ACC112 (cell line): ENCODE results near the gene KLHL10.

Experiments used
- H2AFZ ChIP-seq: fragments of 200-600 bp; sonication (generic); one replicate; pipeline ENCODE4 v1.6.0; 2017; ENCODE audit warnings: antibody characterized with exemption, low read length; ENCODE audit not compliant: unreplicated experiment
- H3K27ac ChIP-seq: fragments of 200-600 bp; sonication (generic); 2 replicates; pipeline ENCODE4 v1.5.1; 2014; ENCODE audit warnings: low read depth, mild to moderate bottlenecking, antibody characterized with exemption, low read length, moderate library complexity
- H3K27me3 ChIP-seq: fragments of 200-600 bp; sonication (generic); 2 replicates; pipeline ENCODE4 v1.6.1; 2014; ENCODE audit warnings: mild to moderate bottlenecking, antibody characterized with exemption, low read length, moderate library complexity, mixed read lengths; ENCODE audit not compliant: insufficient read depth
- H3K36me3 ChIP-seq: fragments of 200-600 bp; sonication (generic); 2 replicates; pipeline ENCODE4 v1.6.1; 2016; ENCODE audit warnings: mild to moderate bottlenecking, antibody characterized with exemption, low read length, moderate library complexity, mixed read lengths; ENCODE audit not compliant: insufficient read depth
- H3K4me1 ChIP-seq: fragments of 200-600 bp; sonication (generic); one replicate; pipeline ENCODE4 v1.6.1; 2016; ENCODE audit warnings: low read length, mixed read lengths; ENCODE audit not compliant: insufficient read depth, unreplicated experiment, control insufficient read depth
- H3K4me3 ChIP-seq: fragments of 200-600 bp; sonication (generic); 2 replicates; pipeline ENCODE4 v1.5.1; 2014; ENCODE audit warnings: mild to moderate bottlenecking, low read depth, low read length
- H3K79me2 ChIP-seq: fragments of 200-600 bp; sonication (generic); one replicate; pipeline ENCODE4 v1.6.0; 2016; ENCODE audit warnings: low read length; ENCODE audit not compliant: control insufficient read depth, unreplicated experiment, insufficient read depth

Gene KLHL10

DNA sequence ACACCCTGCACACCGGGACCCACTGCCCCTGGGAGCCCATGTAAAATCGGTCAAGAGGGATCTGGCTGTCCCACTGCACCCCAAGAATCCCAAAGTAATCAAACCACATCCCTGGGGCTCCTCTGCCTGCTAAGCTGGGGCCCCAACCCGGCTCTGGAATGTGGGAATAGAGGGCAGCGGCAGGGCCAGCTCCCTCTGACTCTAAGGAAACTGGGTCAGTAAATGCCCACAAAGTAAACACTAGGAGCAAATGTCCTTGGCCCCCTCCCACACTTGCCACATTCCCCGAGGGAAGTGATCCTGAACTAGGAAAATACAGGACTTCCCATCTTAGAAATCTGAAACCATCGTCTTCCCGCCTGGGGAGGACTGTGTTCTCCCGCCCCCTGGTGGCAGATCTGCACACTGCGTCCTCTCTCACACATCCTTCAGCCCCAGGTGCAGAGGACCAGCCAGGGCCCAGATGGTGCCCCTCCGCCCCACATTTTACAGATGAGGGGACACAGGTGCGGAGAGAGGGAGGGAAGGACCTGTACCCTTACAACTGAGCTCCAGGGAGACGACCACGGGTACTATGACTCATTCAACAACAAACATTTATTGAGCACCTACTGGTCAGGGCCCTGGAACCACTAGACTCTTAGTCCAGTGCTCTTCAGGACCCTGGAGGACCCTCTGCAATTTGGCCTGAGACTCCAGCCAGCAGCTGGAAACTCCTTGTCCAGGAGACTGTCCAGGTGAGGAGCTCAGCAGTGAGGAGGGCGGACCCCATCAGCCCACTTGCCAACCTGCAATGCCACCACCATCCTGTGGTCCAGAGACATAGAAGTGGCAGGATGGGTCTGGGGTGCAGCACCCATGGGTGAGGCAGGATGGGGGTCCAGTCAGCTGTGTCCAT is 36.0 kb upstream of the KLHL10 start:
- Histone ChIP-seq H3K36me3 (peaks cover 3% of the 10 kb centered on the region; the same call in 1 of the 2 replicates), H3K4me1 (peaks cover 11% of the 10 kb centered on the region), H3K4me3 (no peak overlapping the region), H2AFZ (no peak overlapping the region), H3K27ac (no peak overlapping the region), H3K79me2 (no peaks in the 10 kb centered on the region), H3K27me3 (no peaks in the 10 kb centered on the region)

DNA sequence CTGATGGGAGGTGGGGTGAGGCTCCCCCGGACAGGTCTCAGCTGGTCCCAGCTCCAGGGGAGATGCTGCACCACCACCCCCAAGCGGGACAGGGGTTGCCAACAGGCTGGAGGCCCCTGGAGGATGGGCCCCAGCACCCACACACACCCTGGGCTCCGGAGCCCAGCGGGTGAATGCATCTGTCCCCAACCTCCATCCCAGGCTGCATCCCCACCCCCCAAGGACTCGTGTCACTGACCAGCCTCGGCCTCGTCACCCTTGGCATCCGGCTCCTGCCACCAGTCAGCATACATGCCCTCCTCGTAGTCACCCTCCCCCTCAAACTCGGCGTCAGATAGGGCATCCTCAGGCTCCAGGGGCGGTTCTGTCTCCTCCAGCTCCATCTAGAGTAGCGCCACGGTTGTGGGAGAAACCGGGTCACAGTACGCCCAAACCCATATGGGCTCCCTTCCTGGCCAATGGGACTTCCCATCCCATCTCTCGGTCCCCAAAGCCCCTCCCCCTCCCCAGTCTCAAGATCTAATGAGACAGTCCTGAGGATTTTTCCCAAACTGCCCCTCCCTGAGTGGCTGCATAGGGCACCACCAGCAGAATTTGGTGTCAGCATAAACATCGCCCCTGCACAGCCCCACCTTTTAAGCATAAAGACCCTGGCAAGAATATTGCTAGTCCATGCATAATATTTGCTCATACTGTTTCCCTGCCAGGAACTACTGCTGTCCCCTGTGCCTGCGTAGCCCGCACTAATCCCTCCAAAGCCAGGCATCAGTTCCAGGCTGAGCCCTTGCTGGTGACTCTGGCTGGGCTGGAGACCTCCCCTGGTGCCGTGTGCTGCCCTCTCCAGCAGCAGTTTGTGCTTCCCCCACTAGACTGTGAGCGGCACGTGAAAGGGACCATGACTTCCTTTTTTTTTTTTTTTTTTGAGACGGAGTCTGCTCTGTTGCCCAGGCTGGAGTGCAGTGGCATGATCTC is 34.3 kb upstream of the KLHL10 start:
- H2AFZ ChIP-seq: no peak overlapping the region
- H3K27me3 ChIP-seq: no peaks in the 10 kb centered on the region
- peaks cover 11% of the 10 kb centered on the region for H3K4me1 ChIP-seq
- H3K27ac ChIP-seq: no peak overlapping the region
- H3K36me3 ChIP-seq: peaks cover 3% of the 10 kb centered on the region; the same call in 1 of the 2 replicates
- no peaks in the 10 kb centered on the region for H3K79me2 ChIP-seq
- H3K4me3 ChIP-seq: no peak overlapping the region

DNA sequence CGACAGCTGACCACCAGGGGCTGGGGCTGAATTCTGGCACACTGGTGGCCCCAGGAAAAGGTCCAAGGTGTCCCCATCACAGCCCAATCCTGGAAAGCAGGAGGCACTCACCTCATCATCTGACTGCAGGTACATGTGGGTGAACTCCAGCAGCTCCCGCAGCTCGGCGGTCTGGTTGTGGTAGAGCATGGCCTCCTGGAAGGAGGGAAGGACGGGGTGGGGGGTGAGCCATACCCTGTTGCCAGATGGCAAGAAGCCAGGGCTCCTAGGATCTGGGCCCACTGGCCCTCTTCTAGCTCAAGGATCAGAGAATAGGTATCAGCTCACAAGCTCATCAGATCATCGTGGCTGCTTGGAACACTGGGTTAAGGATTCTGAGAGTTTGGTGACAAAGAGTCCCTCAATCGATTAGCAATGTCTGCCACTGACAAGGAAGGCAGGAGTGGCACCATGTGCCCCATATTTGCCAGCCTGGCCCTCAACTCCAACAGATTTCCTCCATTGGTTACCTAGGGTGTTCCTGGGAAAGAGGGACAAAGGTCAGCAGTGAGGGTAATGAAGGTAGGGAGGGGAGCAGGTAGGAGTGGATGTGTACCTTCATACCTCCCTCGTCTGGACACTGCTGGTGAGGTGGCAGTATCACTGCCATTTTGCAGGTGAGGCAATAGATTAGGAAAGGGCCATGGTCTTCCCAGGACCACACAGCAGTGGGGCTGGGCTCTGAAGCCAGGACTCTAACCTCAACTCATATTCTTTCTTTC is 30.8 kb upstream of the KLHL10 start:
- H3K27me3 ChIP-seq: no peaks in the 10 kb centered on the region
- H3K36me3 ChIP-seq: peaks cover 3% of the 10 kb centered on the region; the same call in 1 of the 2 replicates
- H3K27ac ChIP-seq: no peak overlapping the region

DNA sequence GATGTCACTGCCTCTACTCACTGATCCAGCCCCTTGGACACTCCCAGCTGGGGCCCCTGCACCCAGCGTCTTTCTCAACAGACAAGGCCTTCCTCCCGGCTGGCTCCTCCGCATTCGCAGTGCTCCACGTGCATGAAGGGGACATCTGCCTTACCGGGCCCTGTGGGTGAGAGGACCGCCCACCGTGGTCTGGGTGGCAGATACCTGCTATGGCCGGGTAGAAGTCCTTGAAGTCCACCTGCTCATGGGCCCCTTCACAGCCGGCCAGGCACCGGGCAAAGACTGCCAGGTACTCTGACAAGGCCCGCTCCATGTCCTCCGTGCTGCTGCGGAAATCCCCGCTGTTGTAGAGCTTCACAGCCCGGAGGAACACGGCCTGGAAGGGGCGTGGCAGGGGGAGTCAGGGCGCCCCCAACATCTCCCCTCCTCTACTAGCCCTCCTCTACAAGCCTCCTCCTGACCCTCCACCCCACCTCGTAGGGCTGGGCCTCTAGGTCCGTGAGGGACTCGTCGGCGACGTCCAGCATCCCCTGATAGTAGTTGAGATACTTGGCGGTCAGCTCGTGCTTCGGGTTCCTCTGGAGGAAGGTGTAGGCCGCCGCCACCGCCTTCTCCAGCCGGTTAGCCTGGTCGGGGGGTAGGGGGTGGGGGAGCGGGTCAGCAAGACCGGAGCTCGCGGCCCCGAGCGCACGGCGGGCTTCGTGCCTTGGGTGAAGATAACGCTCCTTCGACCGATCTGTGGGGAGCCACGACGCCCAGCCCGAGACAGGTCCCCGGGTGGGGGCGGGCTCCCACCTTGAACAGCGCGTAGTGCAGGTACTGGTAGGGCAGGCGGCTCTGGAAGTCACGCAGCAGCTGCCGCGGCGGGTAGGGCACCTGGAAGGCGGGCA is 26.7 kb upstream of the KLHL10 start:
- Histone ChIP-seq H3K79me2 (peaks cover 47% of the 10 kb centered on the region), H3K36me3 (no peaks in the 10 kb centered on the region), H3K4me3 (peak overlapping the region; percentile 79), H2AFZ (peak overlapping the region; percentile 52), H3K27me3 (no peaks in the 10 kb centered on the region), H3K4me1 (peaks cover 23% of the 10 kb centered on the region), H3K27ac (peak overlapping the region; percentile 65; the same call in 1 of the 2 replicates)

More for the DNA sequence above, 30.8 kb upstream of the KLHL10 start:
- Histone ChIP-seq H3K4me3 (no peak overlapping the region), H2AFZ (no peak overlapping the region), H3K79me2 (peaks cover 17% of the 10 kb centered on the region), H3K4me1 (peaks cover 14% of the 10 kb centered on the region)

DNA sequence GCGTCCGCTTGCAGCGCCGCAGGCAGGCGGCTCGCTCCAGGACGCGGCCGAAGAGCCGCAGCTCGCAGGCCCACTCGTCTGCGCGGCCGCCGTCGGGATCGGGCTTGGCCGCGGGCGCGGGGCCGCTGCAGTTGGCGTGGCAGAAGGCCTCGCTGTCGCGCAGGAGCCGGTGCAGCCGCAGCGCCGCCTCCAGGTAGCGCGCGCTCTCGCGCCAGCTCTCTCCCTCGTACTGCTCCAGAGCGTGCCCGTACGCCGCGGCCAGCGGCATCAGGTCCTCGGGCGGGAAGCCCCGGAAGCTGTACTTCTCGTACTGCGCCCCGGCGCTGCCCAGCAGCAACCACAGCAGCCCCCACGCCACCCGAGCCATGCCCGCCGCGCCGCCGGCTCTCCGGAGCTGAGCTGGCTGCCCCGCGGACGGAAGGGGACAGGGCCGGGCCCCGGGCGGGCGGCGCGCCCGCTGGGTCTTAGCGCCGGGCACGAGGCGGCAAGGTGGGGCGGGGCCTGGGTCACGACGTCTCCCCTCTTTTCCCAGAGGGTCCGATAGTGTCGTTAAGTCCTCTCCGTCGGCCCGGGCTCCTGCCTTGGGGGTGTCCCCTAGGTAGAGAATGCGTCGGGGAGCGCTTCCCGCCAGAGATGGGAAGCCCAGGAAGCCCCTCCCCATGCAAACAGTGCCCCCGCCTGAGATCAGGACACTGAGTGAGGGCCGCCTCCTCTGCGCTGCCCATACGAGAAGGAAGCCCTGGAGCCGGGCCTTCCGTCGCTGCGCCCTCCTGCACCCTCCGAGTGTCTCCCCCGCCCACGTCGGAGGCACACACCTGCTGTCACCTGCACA is 25.9 kb upstream of the KLHL10 start, which contains the start of gene P3H4:
P3H4 (minus strand) TSS at position 401 of the 832 bp plus-strand sequence; CDS start at position 367, 34 bp downstream.
- peak within 1 kb of the TSS; percentile 79 for H3K4me3 ChIP-seq
- H3K36me3 ChIP-seq: no peaks in the 10 kb centered on the region
- peak within 1 kb of the TSS; percentile 65 for H3K27ac ChIP-seq
- peaks cover 23% of the 10 kb centered on the region for H3K4me1 ChIP-seq
- H3K79me2 ChIP-seq: peaks cover 53% of the 10 kb centered on the region
- H2AFZ ChIP-seq: peak within 1 kb of the TSS; percentile 52
- H3K27me3 ChIP-seq: no peaks in the 10 kb centered on the region

DNA sequence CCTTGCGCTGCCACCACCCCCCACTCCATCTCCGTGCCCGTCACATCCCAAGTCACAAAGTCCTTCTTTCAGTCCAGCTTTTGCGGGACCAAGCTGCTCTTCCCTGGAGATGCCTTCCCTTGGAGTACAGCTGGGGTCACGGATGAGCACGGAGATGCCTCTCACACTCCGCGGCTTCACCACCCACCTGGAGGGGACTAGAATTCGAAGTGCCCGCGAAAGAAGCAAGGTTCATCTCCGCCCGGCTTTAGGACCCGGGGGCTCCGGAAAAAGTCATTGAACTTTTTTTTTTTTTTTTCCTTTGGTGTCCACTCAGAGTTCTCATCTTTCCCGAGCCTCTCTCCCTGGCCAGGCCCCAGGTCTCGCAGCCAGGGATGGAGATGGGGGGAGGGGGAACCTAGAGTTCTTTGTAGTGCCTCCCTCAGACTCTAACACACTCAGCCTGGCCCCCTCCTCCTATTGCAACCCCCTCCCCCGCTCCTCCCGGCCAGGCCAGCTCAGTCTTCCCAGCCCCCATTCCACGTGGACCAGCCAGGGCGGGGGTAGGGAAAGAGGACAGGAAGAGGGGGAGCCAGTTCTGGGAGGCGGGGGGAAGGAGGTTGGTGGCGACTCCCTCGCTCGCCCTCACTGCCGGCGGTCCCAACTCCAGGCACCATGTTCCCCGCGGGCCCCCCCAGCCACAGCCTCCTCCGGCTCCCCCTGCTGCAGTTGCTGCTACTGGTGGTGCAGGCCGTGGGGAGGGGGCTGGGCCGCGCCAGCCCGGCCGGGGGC is 25.1 kb upstream of the KLHL10 start, which contains the start of gene FKBP10:
FKBP10 (plus strand) TSS at position 624 of the 771 bp plus-strand sequence; CDS start at position 655, 31 bp downstream.
- H3K27ac ChIP-seq: peak within 1 kb of the TSS; percentile 65
- peak within 1 kb of the TSS; percentile 52 for H2AFZ ChIP-seq
- no peaks in the 10 kb centered on the region for H3K27me3 ChIP-seq
- peak within 1 kb of the TSS; percentile 79 for H3K4me3 ChIP-seq
- peaks cover 23% of the 10 kb centered on the region for H3K4me1 ChIP-seq
- H3K79me2 ChIP-seq: peaks cover 60% of the 10 kb centered on the region
- H3K36me3 ChIP-seq: no peaks in the 10 kb centered on the region

DNA sequence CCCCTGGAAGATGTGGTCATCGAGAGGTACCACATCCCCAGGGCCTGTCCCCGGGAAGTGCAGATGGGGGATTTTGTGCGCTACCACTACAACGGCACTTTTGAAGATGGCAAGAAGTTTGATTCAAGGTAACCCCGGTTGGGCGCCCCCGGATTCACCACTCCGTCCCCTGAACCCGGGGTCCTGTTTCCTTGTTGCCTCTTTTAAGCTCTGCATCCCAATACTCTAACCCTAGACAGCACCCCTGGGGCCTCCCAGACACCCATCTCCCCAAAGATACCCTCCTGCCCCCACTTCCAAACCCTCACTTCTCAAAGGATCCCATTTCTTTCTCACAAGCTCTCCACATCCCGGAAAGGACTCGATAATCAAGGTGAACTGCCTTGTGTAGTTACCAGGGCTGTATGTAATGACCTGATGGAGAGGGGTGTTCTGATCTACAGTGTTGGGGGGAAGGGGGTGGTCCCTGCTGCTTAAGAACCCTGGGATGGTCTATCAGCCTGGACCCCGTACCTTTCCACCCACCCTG is 24.4 kb upstream of the KLHL10 start:
- Histone ChIP-seq H3K79me2 (peaks cover 64% of the 10 kb centered on the region), H3K27ac (peak overlapping the region; percentile 65), H2AFZ (peak overlapping the region; percentile 52)

DNA sequence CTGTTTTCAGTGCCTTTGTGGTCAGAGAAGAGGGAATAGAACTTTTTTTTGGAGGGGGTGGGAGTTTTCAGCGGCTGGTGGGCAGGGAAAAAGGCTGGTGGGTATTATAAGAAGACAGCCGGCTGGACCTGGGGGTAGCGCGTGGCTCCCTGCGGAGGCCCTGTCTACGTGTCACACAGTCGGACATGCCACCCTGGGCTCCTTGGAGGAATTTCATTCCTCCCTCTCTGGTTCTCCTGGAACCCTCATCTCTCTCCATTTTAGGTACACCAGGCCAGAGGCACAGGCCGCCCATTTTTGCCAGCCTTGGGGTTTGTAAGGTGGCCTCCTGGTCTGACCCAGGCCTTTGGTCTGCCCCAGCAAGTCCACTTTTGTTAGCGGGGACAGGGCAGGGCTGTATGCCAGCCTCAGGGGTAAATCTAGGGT is 23.9 kb upstream of the KLHL10 start:
- Histone ChIP-seq H3K27ac (peak overlapping the region; percentile 65), H3K4me3 (peak overlapping the region; percentile 79), H3K36me3 (peaks cover 3% of the 10 kb centered on the region; the same call in 1 of the 2 replicates), H3K27me3 (no peaks in the 10 kb centered on the region), H3K79me2 (peaks cover 64% of the 10 kb centered on the region), H3K4me1 (peaks cover 23% of the 10 kb centered on the region), H2AFZ (no peak overlapping the region)

More for the DNA sequence above, 24.4 kb upstream of the KLHL10 start:
- Histone ChIP-seq H3K27me3 (no peaks in the 10 kb centered on the region), H3K36me3 (0 out of 2 replicates have a peak, but pooled peaks cover 3% of the 10 kb centered on the region), H3K4me3 (peak overlapping the region; percentile 79), H3K4me1 (peaks cover 23% of the 10 kb centered on the region)
